Measurements from ENCODE around the gene LYSET.
"Not testable (repeated sequence)": the region's sequence is repeated elsewhere in the genome, so short reads cannot be mapped to it uniquely, and the experiment has no call there.

LYSET gene

GRCh38 chr14:93220509-93220908, 35.4 kb downstream of the LYSET start:
- no peak for FAIRE-seq
- DNase-seq (ENCODE audit: low spot score), result no peak

- no peak for DNase-seq (ENCODE audit: low spot score)
- no peak for FAIRE-seq
These were observed 38.4 kb downstream of the LYSET start for GRCh38 chr14:93223565-93223964.

- FAIRE-seq, result no peak
These were observed 43.4 kb downstream of the LYSET start for GRCh38 chr14:93228550-93228949.

GRCh38 chr14:93230539-93230938, 45.4 kb downstream of the LYSET start:
- FAIRE-seq (no peak), DNase-seq (ENCODE audit: low spot score) (no peak)

More at GRCh38 chr14:93228550-93228949, 43.4 kb downstream of the LYSET start:
- DNase-seq (ENCODE audit: low spot score), result no peak

DNA sequence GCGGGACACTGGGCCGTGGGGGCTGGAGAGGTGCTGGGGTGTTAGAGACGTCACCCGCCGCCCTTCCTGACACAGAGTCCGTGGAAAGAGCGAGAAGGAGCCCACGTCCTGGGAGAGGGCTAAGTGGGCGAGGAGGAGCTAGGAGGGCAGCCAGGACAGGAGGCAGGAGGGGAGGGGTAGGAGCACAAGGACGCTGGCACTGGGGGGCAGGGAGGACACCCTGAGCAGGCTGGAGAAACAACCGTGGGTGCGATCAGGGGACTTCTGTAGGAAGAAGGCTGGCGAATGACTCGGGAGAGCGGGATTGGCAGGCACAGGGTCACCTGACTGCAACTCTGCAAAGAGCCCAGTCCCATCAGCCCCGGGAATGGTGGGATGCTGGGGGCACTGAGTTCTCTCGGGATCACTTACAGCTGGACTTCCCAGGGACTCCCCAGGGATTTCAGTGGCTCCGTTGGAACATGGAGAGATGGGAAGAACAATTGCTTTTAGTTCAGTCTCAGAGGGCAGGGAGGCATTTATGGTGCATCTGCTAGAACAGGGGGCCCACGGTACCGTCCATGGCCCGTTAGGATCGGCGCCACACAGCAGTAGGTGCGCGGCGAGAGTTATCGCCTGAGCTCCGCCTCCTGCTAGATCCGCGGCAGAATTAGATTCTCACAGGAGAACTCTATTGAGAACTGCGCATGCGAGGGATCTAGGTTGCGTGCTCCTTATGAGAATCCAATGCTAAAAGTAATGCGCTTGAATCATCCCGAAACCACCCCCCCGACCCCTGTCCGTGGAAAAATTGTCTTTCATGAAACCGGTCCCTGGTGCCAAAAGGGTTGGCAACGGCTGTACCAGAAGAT, 46.2 kb downstream of the LYSET start:
- DNase-seq (ENCODE audit: low spot score), result no peak
- FAIRE-seq, result no peak

DNA sequence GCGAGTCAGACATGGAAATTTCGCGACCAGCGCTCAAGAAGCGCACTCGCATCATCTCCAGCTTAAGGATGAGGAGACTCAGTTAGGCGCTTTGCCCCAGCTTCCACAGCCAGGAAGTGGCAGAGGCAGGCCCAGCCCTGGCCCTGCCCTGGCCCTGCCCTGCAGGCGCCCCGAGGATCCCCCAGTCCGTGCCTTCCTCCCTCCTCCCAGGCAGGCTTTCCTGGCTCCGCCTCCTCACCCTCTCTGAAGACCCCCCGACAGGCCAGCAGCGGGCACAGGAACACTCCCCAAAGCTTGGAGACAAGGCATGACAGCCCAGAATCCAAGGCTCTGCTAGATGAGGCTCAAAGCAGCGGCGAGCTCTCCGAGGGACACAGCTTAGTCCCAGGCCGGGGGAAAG, 47.0 kb downstream of the LYSET start:
- FAIRE-seq (no peak), DNase-seq (ENCODE audit: low spot score) (no peak)

- not testable (repeated sequence) for DNase-seq (ENCODE audit: low spot score); FAIRE-seq
These were observed 48.0 kb downstream of the LYSET start for GRCh38 chr14:93233078-93233477.

DNA sequence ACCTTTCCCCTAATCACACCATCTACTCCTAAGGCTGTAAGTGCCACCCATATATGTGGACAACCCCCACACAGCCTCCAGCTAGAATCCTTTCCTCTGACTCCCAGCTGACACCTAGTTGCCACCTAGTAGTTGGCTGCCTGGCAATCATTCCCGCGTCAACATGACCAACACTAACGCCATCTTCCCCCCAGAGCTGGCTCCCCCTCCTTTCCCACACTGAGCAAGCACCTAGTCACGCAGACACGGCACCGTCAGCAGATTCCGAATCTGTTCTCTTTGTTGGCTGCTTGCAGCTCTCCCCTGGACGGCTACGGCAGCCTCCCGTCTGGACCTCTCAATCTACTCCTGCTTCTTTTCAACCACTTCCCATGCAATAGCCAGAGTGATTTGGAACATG, 49.7 kb downstream of the LYSET start:
- FAIRE-seq, result no peak

More for the DNA sequence above, 49.7 kb downstream of the LYSET start:
- peak; percentile 44 for DNase-seq (ENCODE audit: low spot score)
